ENCODE measurements around the gene NMNAT2. TPM values are rescaled to one million over a fixed set of nuclear protein-coding genes. Genes with fewer than 3 reads are reported as not detected.
"Not testable (repeated sequence)": the region's sequence is repeated elsewhere in the genome, so short reads cannot be mapped to it uniquely, and the experiment has no call there.

Gene NMNAT2
- polyA plus RNA-seq, 1 donor, result 4.2 TPM

DNA sequence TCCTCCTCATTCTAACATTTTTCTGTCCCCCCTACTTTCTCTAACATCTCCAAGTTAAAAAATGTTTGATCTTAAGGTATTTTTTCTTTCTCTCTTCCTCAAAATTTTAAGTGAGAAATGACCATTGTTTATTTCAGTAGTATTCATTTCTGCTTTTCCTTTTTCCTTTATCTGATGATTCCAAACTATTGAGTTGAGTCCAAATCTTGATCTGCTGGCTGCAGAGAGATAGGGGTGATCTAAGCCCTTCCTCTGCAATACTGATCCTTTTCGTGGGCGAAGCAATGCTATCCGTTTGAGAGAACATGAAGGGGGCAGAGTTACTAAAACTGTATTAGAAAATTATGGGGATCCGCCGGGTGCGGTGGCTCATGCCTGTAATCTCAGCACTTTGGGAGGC, 516 bp upstream of the NMNAT2 start:
- no peak for DNase-seq

DNA sequence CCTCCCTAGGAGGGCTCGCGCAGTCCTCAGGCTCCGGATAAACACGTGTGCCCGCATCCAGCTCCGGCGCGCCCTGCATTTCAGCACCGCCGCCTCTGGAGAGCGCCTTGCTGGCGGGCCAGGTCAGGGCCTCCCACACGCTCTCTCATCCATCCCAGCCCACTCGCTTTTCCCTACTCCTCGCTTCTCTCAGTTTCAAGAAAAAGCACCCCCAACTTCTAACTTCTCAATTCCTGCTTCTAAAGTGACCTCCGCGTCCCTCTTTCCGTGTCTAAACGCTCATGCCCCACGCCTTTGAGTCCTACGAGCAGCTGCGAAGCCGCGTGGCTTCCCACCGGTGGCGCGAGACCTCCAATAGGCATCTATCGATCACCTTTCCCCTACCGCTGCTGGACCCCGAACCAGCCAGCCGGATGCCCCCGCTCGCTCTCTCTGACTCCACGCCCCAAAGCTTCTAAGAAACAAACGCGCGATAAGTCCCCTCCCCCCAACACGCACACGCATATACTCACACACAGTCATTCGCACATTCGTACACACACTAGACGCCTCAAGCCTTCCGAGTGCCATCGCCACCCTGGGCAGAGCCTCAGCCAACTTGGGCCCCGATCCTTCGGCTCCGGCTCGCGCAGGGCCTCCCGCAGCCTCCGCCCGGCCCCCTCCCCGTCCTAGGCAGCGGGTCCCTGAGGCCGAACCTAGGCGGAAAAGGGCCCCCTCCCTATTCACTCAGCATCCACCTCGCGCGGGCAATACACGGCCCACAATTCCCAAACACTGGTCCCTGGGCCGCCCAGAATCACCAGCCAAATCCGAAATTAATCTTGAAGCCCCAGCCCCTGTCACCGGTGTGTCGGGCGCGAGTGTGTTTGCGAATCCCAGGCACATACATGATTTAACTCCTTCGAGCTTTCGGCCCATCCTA, 1.1 kb downstream of the NMNAT2 start:
- DNase-seq, result peak; percentile 83

DNA sequence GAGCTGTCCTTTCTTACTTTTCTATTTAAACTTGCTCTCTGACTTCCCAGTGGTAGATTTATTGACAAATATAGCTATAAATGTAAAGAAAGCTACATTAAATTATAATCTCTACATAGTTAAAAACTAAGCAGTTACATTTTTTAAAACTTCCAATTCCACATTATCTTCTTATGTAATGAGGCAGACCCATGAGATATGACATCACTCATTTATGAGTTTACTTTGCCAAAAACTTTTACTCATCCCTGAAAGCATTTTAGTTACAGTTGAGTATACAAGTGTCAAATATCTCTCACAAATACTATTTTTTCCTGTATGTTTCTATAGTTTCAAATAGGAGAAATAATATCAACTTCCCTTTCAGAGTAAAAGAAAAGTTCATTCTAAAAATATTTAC, 3.8 kb downstream of the NMNAT2 start:
- DNase-seq, result no peak

DNA sequence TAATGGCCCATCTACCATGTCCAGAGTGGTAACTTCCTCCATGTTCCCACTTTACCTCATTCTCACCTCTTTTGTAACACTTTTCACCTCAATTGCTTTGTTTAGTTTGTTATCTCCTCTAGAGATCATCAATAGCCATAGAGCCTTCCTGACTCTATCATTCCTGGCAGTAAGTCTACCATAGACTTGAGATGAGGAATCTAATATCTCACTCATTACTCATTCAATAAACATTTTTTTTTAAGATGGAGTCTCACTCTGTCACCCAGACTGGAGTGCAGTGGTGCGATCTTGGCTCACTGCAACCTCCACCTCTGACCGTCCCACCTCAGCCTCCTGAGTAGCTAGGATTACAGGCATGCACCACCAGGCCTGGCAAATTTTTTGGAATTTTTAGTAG, 7.1 kb downstream of the NMNAT2 start:
- DNase-seq, result no peak

DNA sequence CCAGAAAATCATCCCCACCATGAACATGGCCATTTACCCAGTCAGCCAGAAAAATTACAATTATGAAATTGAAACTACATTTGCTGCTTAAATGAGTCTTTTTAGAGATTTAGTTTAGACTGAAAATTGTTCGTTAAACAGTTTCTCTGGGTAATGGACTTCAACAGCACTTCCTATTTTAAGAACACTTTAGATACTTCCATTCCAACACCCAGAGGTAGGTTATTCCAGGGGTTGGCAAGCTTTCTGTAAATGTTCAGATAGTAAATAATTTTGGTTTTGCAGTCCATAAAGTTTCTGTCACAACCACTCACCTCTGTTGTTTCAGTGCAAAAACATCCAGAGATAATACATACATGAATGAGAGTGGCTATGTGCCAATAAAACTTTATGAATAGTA, 10.2 kb downstream of the NMNAT2 start:
- no peak for DNase-seq

DNA sequence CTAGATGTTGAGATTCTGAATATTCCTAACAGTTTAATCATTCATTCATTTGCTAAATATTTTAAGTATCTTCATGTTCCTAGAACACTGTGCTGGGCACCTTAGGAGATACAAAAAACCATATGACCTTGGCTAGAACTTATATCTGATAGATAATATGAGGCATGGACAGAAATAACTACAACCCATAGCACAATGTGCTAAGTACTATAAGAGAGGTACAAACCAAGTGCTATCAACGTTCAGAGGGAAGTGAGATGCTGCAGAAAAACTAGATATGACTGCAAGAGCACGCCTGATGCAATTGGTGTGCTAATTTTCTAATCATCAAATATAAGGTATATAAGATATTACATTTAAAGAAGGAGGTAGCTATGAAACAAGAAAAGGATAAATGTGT, 10.7 kb downstream of the NMNAT2 start:
- no peak for DNase-seq

DNA sequence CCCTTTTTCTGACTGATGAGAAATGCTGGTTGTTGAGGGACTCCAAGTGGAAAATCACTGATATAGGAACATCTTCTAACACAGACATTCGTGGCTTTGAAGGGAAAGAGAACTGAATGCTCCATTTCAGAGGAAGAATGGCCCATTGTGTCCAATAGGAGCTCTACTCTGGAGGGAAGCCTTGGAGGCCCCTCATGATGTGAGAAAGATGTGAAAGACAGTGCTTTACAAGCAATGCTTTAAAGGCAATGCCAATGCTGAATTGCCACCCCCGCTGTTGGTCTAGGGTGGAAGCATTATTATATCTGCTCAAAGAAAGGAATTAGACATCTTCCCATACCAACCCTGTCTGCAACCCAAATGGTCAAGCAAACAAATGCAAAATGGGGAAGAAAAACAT, 13.7 kb downstream of the NMNAT2 start:
- no peak for DNase-seq

DNA sequence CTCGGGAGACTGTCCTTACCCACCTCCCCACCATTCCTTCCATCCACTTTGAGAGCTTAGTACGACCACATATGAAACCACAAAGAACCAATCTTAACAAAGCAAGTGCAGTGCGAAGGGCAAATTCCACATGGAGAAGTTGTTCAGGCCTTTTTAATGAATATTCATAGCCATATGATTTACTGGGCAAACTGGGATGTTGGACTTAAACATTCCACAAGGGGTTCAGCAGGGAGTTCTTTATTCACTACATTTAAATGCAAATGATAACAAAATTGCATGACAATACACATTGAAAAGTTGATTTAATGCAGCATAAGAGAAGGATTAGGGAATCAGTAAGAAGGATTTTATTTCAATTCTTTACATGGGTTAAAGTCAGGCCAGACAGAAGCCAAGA, 14.7 kb downstream of the NMNAT2 start:
- no peak for DNase-seq

DNA sequence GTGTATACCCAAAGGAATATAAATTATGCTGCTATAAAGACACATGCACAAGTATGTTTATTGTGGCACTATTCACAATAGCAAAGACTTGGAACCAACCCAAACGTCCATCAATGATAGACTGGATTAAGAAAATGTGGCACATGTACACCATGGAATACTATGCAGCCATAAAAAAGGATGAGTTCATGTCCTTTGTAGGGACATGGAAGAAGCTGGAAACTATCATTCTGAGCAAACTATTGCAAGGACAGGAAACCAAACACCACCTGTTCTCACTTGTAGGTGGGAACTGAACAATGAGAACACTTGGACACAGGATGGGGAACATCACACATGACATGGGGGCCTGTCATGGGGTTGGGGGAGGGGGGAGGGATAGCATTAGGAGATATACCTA, 16.6 kb downstream of the NMNAT2 start:
- DNase-seq, result not testable (repeated sequence)

DNA sequence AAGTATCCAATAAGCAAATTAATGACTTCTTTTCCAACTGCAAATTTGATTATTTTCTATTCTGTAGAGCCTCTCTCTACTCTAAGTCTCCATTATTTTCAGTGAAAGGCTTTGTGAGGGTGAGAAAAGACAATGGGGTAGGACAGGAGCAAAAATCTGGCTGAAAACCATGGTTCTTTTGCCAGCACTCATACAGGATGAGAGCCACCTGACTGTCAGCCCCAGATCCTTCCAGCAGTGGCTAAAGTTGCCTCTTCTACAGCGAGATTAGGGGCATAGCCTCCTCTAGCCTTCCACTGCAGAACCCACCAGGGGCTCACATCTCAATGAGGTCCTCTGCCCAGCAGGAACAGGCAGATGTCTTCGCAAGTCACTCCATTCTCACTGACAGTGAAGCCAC, 23.7 kb downstream of the NMNAT2 start:
- DNase-seq, result no peak

DNA sequence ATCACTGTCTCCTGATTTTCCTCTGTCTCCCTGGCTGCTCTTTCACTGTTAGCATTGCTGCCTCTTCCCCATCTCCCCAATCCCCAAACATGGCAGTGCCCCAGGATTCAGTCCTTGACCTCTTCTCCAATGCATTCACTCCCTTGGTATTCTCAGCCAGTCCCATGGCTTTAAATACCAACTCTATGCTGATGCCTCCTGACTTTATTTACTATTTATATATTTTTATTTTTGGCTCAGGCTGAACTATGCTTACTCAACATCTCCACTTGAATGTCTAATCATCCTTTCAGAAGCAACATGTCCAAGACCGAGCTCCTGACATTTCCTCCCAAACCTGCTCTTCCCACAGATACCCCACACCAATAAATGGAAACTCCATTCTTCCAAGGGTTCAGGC, 26.3 kb downstream of the NMNAT2 start:
- no peak for DNase-seq

DNA sequence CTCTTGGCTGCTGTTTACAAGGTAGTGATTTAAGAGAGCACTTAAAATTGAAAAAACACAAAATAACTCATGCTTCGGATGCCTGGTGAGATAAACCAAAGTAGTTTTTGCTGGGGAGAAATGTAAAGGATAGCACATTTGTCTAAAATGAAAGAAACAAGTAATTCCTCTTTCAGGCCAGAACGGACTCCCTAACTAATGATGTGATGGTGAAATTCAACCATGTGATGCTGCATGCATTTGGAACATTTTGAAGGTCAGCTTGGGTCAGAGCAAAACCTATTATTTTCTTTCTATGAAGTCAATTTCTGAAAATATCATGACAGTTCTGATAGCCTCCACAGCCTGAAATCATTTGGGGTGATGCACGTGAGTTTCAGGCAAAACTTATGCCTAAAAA, 27.6 kb downstream of the NMNAT2 start:
- DNase-seq, result no peak

DNA sequence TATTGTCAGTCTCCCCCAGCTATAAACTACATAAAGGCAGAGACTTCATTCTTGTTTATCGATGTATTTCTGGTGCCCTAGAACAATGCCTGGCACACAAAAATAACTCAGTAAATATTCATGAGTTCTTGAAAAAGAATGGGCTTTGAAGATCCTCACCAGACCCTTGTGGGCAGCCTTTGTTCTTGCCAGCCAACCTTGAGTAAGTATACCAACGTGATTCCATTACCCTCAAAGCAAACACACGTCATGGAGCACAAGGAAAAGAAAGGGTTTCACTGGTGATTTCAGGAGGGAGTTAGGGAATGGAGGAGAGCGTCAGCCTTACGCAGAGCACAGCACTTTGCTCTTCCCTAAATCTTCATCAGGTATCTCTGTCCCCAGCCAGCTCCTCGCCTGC, 29.4 kb downstream of the NMNAT2 start:
- DNase-seq, result no peak

DNA sequence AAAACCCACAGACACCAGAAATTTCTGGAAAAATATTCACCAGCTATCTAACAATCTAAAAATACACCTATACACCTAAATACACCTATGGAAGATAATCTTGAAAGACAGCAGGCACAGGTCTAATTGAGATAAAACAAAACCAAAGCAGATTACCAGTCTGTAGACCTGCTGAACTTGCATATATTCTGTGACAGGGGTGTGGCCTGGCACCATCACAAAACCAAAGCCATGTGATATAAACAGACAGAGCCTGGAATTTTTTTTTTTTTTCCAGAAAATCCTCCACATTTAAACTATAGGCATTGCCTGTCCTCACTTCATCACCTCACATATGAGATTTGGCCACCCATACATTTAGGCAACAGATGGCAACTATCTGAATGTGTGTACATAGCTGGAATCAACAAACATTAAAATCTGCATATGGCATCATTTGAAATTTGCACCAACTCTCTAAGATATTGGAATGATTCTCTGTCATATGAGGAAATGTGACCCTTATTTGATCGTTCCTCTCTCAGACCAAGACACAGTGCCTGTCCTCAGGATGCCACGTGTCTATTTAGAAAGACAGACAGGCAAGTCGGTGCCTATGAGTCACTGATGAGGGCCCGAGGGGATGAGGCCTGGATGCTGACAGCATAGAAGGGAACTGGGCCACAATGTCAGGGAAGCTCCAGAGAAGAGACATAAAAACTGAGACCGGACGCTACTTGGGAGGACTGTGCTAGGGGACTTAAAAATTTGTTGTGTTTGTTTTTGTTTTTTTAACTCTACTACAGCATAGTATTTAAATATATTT, 32.6 kb downstream of the NMNAT2 start:
- DNase-seq, result no peak

DNA sequence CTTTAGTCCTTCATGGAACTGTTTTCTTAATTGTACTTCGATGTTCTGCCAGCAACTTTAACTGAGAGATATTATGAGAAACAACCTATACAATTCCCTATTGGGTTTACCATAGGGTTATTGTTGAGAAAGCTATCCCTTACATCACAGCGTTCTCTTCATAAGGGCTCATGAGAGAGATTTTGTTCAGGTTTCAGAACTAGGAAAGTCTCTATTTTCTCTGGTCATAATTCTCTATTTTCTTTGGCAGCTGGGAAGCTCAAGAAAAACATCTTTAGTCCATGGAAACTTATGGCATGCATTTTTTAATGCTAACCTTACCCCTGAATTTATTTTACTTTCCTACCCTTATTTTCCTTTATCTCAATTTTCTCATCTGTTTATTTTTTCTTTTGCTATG, 38.2 kb downstream of the NMNAT2 start:
- DNase-seq, result no peak

DNA sequence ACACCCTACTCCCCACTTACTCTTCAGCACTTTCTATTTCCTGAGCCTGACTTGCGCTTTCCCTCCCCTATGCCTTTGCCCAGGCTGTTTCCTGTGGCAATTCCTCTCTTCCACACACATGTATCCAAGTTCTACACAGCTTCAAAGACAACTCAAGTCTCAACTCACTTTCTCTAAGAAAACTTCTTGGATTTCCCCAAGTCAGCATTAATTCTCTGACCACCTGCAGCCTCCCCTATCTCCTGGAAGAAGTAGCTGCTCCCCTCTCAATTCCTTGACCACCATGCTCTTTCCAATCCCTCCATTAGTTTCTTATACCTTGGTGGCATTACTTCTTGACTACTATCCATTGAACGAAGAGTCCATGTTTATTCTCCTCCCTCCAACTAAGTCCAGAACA, 42.8 kb downstream of the NMNAT2 start:
- no peak for DNase-seq

DNA sequence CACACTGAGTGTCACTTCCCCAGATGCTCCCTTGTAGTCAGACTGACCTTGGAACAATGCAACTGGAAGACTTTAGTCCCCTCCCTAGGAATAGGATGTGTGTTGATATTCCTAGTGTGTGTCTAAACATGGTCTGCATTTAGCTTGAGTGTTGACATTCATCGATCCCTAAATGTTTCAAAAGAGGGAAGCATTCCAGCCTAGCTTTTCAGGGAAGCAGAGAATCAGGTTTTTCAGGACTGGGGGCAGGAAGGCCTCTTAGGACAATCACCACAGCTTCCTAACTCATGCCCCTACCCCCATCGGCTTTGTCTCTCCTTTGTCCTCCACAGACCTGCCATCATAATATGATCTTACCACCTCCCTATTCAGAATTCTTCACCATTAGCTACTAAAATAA, 43.4 kb downstream of the NMNAT2 start:
- DNase-seq, result no peak

DNA sequence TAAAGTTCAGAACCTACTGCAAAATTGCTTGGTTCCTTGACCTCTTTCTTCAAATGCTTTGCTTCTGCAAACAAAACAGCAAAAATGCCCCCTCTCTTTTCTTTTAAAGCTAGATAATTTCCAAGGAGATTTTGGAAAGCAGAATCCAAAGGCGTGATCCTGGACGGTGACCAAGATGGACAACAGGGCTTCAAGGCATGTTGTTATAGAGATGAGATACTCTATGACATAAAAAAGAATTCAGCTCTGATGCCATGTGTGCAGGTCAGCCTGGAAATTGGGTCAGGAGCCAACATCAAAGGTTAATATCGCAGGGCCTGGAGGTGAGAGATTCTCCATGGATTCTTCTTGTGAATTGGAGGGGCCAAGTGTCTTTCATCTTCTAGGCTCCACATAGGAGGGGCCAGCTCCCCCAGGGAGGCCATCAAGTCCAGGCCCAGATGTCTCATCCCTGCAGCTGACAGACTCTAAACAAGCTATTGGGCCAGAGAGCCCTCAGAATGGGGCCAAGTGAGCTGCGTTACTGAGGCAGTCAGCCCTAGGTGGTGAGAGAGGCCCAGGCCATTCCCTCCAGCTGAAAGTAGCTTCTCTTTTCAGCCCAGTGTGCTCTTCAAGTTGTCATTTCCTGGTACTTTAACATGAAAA, 45.5 kb downstream of the NMNAT2 start:
- DNase-seq, result no peak

DNA sequence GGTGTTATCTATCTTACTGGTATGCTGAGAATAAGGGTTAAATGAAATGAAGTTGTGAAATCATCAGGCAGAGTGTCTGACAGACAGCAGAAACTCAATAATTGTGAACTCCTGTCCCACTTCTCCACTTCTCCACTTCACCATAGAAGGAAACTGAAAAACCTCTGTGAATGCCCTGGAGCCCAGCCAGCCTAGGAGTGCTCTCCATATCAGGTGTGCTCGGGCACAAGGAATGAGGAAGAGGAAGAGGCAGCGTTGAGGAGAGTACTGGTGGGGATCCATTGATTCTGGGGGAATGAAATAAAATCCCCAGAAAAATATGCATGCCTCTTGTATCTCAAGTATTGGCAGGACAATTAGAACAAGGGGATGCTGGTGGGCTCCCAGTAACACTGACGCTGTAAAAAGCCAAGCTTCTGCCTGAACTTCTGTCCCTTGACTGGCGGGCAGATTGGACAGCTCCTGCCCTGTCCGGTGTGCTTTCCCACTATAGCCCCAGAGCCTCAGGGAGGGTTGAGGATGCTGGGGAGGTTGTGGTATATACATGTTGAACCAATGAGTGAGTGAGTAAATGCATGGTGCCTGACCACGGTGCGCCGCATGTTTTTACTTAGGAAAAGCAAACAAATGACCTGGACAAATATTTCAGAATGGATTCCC, 47.7 kb downstream of the NMNAT2 start:
- no peak for DNase-seq

DNA sequence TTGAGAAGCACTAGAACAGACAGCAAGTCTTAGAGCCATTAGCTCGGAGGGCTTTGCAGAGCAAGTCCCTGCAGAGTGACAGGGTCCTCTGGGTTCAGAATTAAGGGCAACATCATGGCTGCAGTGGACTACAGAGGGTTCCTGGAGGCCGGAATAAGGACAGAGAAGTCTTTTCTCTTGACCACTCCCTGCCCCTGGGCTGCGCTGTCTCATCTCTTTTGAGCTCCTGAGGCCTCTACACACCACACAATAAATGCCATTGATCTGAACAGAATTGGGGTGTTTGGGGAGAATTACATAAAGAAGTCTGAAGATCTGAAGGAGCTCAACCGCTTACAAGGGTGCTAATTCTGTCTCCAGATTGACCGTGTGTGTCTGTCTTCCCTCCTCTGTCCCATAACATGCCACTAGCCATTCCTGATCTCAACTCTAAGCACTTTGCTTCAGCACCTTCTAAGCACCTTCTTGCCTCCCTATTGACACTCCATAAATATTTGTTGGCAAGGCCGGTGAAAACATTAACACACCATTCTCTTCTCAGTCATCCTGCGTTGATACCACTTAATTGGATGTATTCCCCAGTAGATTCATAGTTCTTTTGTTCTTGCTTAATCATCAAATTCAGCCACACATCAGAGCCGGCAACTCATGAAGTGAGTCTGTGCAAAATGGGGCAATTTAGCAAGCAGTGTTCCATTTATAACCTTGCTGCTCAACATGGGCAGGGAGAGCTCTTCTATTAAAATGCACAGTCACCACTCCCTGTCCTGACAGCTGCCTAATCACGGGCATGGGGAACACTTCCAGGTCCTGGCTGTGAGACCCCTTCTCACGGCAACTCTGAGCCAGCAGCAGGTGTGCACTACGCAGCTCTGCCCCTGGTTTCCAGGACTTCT, 49.7 kb downstream of the NMNAT2 start:
- no peak for DNase-seq

DNA sequence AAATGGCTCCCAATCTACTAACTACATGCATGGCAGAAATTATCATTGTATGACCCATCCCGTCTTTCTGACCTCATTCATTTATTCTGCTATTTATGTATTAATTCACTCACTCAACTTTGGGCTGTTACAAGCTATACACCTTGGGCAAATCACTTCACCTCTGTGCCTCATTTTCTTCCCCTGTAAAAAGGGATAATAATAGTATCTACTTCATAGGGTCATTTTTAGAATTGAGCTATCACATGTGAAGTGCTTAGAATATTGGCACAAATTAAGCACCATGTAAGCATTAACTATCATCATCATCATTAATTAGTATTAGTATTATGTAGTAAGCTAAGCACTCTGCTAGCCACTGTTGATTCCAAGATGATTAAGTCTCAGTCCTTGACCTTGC, 52.1 kb downstream of the NMNAT2 start:
- DNase-seq, result no peak

Measured in left kidney (tissue), 2 donors.